ENCODE measurements around the gene ZDHHC3. TPM values are rescaled to one million over a fixed set of nuclear protein-coding genes. Genes with fewer than 3 reads are reported as not detected.

The ZDHHC3 gene
- total RNA-seq, 1 experiment from 2014 or later: 58.0 TPM

DNA sequence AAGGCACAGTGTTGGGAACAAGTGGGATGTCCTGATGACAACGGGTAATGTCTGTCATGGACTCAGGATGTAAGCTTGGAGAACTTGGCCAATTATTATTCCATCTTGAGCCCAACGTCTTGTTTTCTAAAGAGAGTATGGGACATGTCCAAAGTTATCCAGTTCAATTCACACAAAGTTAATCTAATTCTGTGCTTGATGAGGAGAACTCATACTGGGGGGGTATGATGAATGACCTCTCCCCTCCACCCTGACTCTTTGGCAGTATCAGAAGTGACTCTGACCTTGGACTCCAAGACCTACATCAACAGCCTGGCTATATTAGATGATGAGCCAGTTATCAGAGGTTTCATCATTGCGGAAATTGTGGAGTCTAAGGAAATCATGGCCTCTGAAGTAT, 65.3 kb downstream of the ZDHHC3 start (continued):
- TF ChIP-seq ELF4 (CRISPR knock-in tag; IDR thresholded peaks at IDR 0.05; ENCODE audit: low read depth): no peak
- no peak for TF ChIP-seq TEAD1 (CRISPR knock-in tag; IDR thresholded peaks at IDR 0.05)

DNA sequence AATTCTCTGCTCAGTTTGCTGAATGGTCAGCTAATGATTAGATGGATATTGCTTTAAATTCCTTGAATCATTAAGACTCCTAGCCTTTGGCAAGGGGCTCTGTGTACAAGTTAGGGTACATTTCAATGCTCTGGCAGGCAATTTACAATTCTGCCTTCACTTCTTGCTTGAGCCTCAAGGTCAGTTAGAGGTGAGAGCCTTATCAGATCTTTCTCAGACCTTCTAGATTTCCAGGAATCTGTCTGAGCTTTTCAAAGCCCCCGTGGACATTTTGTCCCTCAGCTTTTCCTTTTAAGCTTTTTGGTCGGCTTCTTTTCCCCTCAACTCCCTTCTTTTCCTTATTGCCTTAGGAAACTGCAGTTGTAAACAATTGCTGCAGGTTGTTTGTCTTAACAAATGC, 66.9 kb downstream of the ZDHHC3 start:
- peaks cover 12% of the 10 kb centered on the region for H3K27me3 Mint-ChIP-seq (ENCODE audit: low read depth)
- TF ChIP-seq, protein P1, sequence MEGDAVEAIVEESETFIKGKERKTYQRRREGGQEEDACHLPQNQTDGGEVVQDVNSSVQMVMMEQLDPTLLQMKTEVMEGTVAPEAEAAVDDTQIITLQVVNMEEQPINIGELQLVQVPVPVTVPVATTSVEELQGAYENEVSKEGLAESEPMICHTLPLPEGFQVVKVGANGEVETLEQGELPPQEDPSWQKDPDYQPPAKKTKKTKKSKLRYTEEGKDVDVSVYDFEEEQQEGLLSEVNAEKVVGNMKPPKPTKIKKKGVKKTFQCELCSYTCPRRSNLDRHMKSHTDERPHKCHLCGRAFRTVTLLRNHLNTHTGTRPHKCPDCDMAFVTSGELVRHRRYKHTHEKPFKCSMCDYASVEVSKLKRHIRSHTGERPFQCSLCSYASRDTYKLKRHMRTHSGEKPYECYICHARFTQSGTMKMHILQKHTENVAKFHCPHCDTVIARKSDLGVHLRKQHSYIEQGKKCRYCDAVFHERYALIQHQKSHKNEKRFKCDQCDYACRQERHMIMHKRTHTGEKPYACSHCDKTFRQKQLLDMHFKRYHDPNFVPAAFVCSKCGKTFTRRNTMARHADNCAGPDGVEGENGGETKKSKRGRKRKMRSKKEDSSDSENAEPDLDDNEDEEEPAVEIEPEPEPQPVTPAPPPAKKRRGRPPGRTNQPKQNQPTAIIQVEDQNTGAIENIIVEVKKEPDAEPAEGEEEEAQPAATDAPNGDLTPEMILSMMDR (IDR thresholded peaks at IDR 0.05): no peak
- no peak for TF ChIP-seq ZNF671 (CRISPR knock-in tag; IDR thresholded peaks at IDR 0.05)
- TF ChIP-seq TCF7 (CRISPR knock-in tag; IDR thresholded peaks at IDR 0.05; ENCODE audit: low read depth): no peak
- TF ChIP-seq, protein P2, sequence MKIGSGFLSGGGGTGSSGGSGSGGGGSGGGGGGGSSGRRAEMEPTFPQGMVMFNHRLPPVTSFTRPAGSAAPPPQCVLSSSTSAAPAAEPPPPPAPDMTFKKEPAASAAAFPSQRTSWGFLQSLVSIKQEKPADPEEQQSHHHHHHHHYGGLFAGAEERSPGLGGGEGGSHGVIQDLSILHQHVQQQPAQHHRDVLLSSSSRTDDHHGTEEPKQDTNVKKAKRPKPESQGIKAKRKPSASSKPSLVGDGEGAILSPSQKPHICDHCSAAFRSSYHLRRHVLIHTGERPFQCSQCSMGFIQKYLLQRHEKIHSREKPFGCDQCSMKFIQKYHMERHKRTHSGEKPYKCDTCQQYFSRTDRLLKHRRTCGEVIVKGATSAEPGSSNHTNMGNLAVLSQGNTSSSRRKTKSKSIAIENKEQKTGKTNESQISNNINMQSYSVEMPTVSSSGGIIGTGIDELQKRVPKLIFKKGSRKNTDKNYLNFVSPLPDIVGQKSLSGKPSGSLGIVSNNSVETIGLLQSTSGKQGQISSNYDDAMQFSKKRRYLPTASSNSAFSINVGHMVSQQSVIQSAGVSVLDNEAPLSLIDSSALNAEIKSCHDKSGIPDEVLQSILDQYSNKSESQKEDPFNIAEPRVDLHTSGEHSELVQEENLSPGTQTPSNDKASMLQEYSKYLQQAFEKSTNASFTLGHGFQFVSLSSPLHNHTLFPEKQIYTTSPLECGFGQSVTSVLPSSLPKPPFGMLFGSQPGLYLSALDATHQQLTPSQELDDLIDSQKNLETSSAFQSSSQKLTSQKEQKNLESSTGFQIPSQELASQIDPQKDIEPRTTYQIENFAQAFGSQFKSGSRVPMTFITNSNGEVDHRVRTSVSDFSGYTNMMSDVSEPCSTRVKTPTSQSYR (CRISPR knock-in tag; IDR thresholded peaks at IDR 0.05): no peak
- TF ChIP-seq, protein P3, sequence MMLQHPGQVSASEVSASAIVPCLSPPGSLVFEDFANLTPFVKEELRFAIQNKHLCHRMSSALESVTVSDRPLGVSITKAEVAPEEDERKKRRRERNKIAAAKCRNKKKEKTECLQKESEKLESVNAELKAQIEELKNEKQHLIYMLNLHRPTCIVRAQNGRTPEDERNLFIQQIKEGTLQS (CRISPR knock-in tag; conservative IDR thresholded peaks at IDR 0.05): no peak
- no peak for TF ChIP-seq FOXP1 (CRISPR knock-in tag; IDR thresholded peaks at IDR 0.05; ENCODE audit: borderline replicate concordance)
- TF ChIP-seq, protein P4, sequence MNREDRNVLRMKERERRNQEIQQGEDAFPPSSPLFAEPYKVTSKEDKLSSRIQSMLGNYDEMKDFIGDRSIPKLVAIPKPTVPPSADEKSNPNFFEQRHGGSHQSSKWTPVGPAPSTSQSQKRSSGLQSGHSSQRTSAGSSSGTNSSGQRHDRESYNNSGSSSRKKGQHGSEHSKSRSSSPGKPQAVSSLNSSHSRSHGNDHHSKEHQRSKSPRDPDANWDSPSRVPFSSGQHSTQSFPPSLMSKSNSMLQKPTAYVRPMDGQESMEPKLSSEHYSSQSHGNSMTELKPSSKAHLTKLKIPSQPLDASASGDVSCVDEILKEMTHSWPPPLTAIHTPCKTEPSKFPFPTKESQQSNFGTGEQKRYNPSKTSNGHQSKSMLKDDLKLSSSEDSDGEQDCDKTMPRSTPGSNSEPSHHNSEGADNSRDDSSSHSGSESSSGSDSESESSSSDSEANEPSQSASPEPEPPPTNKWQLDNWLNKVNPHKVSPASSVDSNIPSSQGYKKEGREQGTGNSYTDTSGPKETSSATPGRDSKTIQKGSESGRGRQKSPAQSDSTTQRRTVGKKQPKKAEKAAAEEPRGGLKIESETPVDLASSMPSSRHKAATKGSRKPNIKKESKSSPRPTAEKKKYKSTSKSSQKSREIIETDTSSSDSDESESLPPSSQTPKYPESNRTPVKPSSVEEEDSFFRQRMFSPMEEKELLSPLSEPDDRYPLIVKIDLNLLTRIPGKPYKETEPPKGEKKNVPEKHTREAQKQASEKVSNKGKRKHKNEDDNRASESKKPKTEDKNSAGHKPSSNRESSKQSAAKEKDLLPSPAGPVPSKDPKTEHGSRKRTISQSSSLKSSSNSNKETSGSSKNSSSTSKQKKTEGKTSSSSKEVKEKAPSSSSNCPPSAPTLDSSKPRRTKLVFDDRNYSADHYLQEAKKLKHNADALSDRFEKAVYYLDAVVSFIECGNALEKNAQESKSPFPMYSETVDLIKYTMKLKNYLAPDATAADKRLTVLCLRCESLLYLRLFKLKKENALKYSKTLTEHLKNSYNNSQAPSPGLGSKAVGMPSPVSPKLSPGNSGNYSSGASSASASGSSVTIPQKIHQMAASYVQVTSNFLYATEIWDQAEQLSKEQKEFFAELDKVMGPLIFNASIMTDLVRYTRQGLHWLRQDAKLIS (CRISPR knock-in tag; IDR thresholded peaks at IDR 0.05; ENCODE audit: borderline replicate concordance): no peak
- TF ChIP-seq EMX1 (CRISPR knock-in tag; IDR thresholded peaks at IDR 0.05): no peak
- TF ChIP-seq ZNF138 (CRISPR knock-in tag; conservative IDR thresholded peaks at IDR 0.05): no peak
- no peak for TF ChIP-seq ETV6 (CRISPR knock-in tag; IDR thresholded peaks at IDR 0.05)
- TF ChIP-seq CREB1 (CRISPR knock-in tag; IDR thresholded peaks at IDR 0.05): no peak
- TF ChIP-seq OVOL2 (CRISPR knock-in tag; IDR thresholded peaks at IDR 0.05; ENCODE audit: borderline replicate concordance): no peak
- ChIA-PET CTCF (no interaction called here), POLR2A (no interaction called here)
- H3K9me3 Mint-ChIP-seq: peaks cover 25% of the 10 kb centered on the region
- 0 out of 2 replicates have a peak, but pooled peaks cover 4% of the 10 kb centered on the region for H3K4me1 Mint-ChIP-seq
- H3K27ac Mint-ChIP-seq: no peak overlapping the region
- no peak for ATAC-seq
- H3K4me3 Mint-ChIP-seq: no peak overlapping the region
- H3K36me3 Mint-ChIP-seq: no peaks in the 10 kb centered on the region
- DNase-seq (ENCODE audit: low spot score): no peak

DNA sequence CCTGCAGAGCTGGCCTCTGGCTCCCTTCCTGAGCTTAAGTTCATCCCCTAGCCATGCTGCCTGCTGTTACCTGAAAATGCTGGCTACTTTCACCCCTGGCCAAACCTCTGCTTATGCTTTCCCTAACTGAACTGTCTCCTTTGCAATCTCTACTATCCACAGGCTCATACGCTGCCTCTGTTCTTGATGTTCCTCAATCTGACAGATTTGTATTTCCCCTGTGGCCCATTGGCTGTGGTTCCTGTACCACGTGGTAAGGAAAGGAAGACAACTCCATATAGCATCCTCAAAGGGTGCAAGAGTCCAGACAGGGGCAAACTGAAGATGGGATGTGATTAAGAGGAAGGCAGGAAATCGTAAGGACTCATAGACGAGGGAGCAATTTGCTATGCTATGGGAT, 68.4 kb downstream of the ZDHHC3 start:
- ChIA-PET POLR2A (interaction anchor here (0.6 kb wide), 1 partner anchor 435 kb away, joined by 4 read pairs; no protein-coding TSS in a partner anchor), CTCF (no interaction called here)
- H3K9me3 Mint-ChIP-seq: peaks cover 25% of the 10 kb centered on the region
- H3K4me1 Mint-ChIP-seq: no peaks in the 10 kb centered on the region
- DNase-seq (ENCODE audit: low spot score) (no peak), ATAC-seq (no peak)
- H3K27me3 Mint-ChIP-seq (ENCODE audit: low read depth): peaks cover 14% of the 10 kb centered on the region
- no peak overlapping the region for H3K27ac Mint-ChIP-seq
- H3K4me3 Mint-ChIP-seq: no peak overlapping the region
- H3K36me3 Mint-ChIP-seq: no peaks in the 10 kb centered on the region
- TF ChIP-seq SMAD4 (CRISPR knock-in tag; IDR thresholded peaks at IDR 0.05): no peak
- TF ChIP-seq FOXP1 (CRISPR knock-in tag; IDR thresholded peaks at IDR 0.05; ENCODE audit: borderline replicate concordance): no peak
- TF ChIP-seq ZNF232 (CRISPR knock-in tag; IDR thresholded peaks at IDR 0.05): no peak
- TF ChIP-seq RELA (CRISPR knock-in tag; IDR thresholded peaks at IDR 0.05; ENCODE audit: borderline replicate concordance): no peak
- TF ChIP-seq, protein P5, sequence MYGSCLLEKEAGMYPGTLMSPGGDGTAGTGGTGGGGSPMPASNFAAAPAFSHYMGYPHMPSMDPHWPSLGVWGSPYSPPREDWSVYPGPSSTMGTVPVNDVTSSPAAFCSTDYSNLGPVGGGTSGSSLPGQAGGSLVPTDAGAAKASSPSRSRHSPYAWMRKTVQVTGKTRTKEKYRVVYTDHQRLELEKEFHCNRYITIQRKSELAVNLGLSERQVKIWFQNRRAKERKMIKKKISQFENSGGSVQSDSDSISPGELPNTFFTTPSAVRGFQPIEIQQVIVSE (CRISPR knock-in tag; IDR thresholded peaks at IDR 0.05; ENCODE audit: borderline replicate concordance): no peak
- TF ChIP-seq, protein P6, sequence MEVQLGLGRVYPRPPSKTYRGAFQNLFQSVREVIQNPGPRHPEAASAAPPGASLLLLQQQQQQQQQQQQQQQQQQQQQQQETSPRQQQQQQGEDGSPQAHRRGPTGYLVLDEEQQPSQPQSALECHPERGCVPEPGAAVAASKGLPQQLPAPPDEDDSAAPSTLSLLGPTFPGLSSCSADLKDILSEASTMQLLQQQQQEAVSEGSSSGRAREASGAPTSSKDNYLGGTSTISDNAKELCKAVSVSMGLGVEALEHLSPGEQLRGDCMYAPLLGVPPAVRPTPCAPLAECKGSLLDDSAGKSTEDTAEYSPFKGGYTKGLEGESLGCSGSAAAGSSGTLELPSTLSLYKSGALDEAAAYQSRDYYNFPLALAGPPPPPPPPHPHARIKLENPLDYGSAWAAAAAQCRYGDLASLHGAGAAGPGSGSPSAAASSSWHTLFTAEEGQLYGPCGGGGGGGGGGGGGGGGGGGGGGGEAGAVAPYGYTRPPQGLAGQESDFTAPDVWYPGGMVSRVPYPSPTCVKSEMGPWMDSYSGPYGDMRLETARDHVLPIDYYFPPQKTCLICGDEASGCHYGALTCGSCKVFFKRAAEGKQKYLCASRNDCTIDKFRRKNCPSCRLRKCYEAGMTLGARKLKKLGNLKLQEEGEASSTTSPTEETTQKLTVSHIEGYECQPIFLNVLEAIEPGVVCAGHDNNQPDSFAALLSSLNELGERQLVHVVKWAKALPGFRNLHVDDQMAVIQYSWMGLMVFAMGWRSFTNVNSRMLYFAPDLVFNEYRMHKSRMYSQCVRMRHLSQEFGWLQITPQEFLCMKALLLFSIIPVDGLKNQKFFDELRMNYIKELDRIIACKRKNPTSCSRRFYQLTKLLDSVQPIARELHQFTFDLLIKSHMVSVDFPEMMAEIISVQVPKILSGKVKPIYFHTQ (CRISPR knock-in tag; IDR thresholded peaks at IDR 0.05): no peak
- TF ChIP-seq, protein P7, sequence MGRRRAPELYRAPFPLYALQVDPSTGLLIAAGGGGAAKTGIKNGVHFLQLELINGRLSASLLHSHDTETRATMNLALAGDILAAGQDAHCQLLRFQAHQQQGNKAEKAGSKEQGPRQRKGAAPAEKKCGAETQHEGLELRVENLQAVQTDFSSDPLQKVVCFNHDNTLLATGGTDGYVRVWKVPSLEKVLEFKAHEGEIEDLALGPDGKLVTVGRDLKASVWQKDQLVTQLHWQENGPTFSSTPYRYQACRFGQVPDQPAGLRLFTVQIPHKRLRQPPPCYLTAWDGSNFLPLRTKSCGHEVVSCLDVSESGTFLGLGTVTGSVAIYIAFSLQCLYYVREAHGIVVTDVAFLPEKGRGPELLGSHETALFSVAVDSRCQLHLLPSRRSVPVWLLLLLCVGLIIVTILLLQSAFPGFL (CRISPR knock-in tag; IDR thresholded peaks at IDR 0.05; ENCODE audit: borderline replicate concordance): no peak
- no peak for TF ChIP-seq KAT7 (CRISPR knock-in tag; IDR thresholded peaks at IDR 0.05; ENCODE audit: borderline replicate concordance)
